GM04504 (cell line): ENCODE data around the gene VNN1.
"Not testable (repeated sequence)": the region's sequence is repeated elsewhere in the genome, so short reads cannot be mapped to it uniquely, and the experiment has no call there.

Experiments used
- DNase-seq: peaks from one replicate; pipeline ENCODE4 v3.0.0-alpha.2; 2012; ENCODE audit warnings: low read depth

The VNN1 gene

GRCh38 chr6:132719736-132720448, 6.0 kb upstream of the VNN1 start:
- no peak for DNase-seq

GRCh38 chr6:132715881-132716637, 2.2 kb upstream of the VNN1 start:
- DNase-seq: no peak

GRCh38 chr6:132715204-132715603, 1.3 kb upstream of the VNN1 start:
- no peak for DNase-seq

GRCh38 chr6:132714160-132714559, 305 bp upstream of the VNN1 start:
- DNase-seq: no peak

GRCh38 chr6:132712366-132712765, 1.5 kb downstream of the VNN1 start:
- DNase-seq: no peak

GRCh38 chr6:132708771-132709170, 5.1 kb downstream of the VNN1 start:
- no peak for DNase-seq

GRCh38 chr6:132708002-132708401, 5.9 kb downstream of the VNN1 start:
- no peak for DNase-seq

GRCh38 chr6:132706756-132707155, 7.1 kb downstream of the VNN1 start:
- not testable (repeated sequence) for DNase-seq

- DNase-seq: no peak
Measured at GRCh38 chr6:132703936-132704335, 9.9 kb downstream of the VNN1 start.

GRCh38 chr6:132698608-132699007, 15.2 kb downstream of the VNN1 start:
- DNase-seq: no peak

- no peak for DNase-seq
Measured at GRCh38 chr6:132695773-132696172, 18.1 kb downstream of the VNN1 start.

- DNase-seq: no peak
Measured at GRCh38 chr6:132693478-132693877, 20.4 kb downstream of the VNN1 start.

- no peak for DNase-seq
Measured at GRCh38 chr6:132690678-132691077, 23.2 kb downstream of the VNN1 start.

GRCh38 chr6:132687306-132687705, 26.5 kb downstream of the VNN1 start:
- no peak for DNase-seq

- no peak for DNase-seq
Measured at GRCh38 chr6:132686531-132686930, 27.3 kb downstream of the VNN1 start.

GRCh38 chr6:132685009-132685408, 28.8 kb downstream of the VNN1 start:
- no peak for DNase-seq

GRCh38 chr6:132684272-132684671, 29.6 kb downstream of the VNN1 start:
- DNase-seq: no peak

- no peak for DNase-seq
Measured at GRCh38 chr6:132683543-132683942, 30.3 kb downstream of the VNN1 start.

- DNase-seq: not testable (repeated sequence)
Measured at GRCh38 chr6:132679094-132679493, 34.8 kb downstream of the VNN1 start.

GRCh38 chr6:132675749-132676148, 38.1 kb downstream of the VNN1 start:
- DNase-seq: no peak

- no peak for DNase-seq
Measured at GRCh38 chr6:132675002-132675401, 38.9 kb downstream of the VNN1 start.

GRCh38 chr6:132673376-132674094, 40.3 kb downstream of the VNN1 start:
- no peak for DNase-seq

- no peak for DNase-seq
Measured at GRCh38 chr6:132671295-132671694, 42.6 kb downstream of the VNN1 start.
